ENCODE data around the gene ERBB4.

Gene ERBB4

DNA sequence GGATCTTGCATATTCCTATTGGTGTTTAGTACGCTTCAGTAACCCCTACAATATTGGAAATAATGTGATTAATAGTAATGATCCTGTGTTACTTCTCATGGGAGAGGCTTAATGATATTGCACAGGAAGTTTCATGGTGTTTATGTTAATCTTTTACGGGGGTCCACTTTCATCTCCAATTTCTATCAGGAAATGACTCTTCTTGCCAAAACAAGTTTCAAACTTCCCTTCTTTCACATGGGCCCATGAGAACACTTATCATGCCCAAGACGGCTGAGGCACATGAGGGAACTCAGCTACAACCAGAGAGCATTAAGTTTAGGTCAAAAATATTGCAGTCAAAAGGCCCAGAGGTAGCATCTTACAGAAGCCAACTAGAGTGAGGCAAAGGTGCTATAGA is 7.6 kb downstream of the ERBB4 start:
- TF ChIP-seq CTCF (conservative IDR thresholded peaks at IDR 0.05; ENCODE audit: control insufficient read depth, insufficient read depth, low read depth, low read length): no peak
- no peak for DNase-seq (ENCODE audit: low read depth)

GRCh38 chr2:212530373-212530772 is 8.2 kb downstream of the ERBB4 start:
- DNase-seq (ENCODE audit: low read depth): no peak
- no peak overlapping the region for H3K4me3 ChIP-seq (ENCODE audit: control insufficient read depth, low read depth, low read length)
- no peak for TF ChIP-seq CTCF (conservative IDR thresholded peaks at IDR 0.05; ENCODE audit: control insufficient read depth, insufficient read depth, low read depth, low read length)

More for the DNA sequence above, 7.6 kb downstream of the ERBB4 start:
- H3K4me3 ChIP-seq (ENCODE audit: control insufficient read depth, low read depth, low read length): no peak overlapping the region

DNA sequence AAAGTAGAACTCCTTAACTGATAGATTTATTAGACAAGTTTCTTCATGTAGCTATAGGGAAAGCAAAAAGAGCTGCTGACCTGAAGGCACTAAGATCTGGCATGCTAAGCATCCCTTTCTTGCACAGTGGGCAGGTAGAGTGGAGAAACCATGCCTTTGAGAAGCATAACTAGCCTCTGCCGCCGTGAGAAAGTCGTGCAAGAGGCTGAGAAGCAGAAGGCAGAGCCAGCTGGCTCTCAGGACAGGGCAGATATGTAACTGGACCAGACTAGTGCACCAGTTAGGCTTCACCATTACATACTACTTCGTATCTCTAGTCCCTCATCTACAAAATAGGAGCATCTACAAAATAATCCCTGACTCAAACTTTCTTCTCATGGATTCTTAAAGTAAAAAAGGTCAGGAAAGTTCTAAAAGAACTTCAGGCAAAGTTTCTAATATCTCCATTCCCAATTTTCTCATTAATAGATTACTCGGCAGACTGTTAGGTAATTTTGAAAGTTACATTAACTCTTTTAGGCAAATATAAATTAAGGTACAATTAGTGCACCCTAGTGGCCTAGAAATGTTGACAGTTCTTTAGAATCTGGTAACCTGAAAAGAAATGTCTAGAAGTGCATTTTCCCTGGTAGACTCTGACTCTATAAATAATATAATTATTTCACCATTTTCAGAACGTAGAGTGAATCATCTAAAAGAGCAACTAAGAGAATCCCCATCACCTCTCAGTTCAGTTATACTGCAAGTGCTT is 10.3 kb downstream of the ERBB4 start:
- peak; percentile 29 for TF ChIP-seq CTCF (conservative IDR thresholded peaks at IDR 0.05; ENCODE audit: control insufficient read depth, insufficient read depth, low read depth, low read length)
- no peak for DNase-seq (ENCODE audit: low read depth)

DNA sequence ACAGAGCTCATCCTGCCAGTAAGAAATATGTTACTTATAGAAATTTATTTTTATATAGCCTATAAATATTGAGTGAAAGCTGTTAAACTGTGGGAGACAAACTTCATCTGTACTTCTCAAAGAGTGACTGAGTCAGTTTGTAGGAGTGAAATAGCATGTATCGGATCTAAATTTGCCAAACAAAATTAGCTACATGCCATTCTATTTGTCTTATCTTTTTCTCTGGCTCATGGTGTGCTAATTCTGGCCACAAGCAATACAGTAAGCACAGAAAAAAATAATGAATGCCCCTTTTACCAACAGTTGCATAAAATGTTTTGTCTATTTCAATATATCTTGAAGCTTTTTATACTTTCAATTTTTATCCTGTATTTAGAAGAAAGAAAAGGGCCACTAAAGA is 12.5 kb downstream of the ERBB4 start:
- no peak for TF ChIP-seq CTCF (conservative IDR thresholded peaks at IDR 0.05; ENCODE audit: control insufficient read depth, insufficient read depth, low read depth, low read length)
- DNase-seq (ENCODE audit: low read depth): no peak
- no peak overlapping the region for H3K4me3 ChIP-seq (ENCODE audit: control insufficient read depth, low read depth, low read length)

More for the DNA sequence above, 10.3 kb downstream of the ERBB4 start:
- no peak overlapping the region for H3K4me3 ChIP-seq (ENCODE audit: control insufficient read depth, low read depth, low read length)

- H3K4me3 ChIP-seq (ENCODE audit: control insufficient read depth, low read depth, low read length): no peak overlapping the region
- DNase-seq (ENCODE audit: low read depth): no peak
- no peak for TF ChIP-seq CTCF (conservative IDR thresholded peaks at IDR 0.05; ENCODE audit: control insufficient read depth, insufficient read depth, low read depth, low read length)
These were observed 14.8 kb downstream of the ERBB4 start for GRCh38 chr2:212523756-212524155.

GRCh38 chr2:212520340-212520739 is 18.3 kb downstream of the ERBB4 start:
- H3K4me3 ChIP-seq (ENCODE audit: control insufficient read depth, low read depth, low read length): no peak overlapping the region
- peak; percentile 32 for TF ChIP-seq CTCF (conservative IDR thresholded peaks at IDR 0.05; ENCODE audit: control insufficient read depth, insufficient read depth, low read depth, low read length)
- DNase-seq (ENCODE audit: low read depth): peak; percentile 19
